NCI-H1105 (cell line): ENCODE data around the gene TUBGCP2.
"Not testable (repeated sequence)": the region's sequence is repeated elsewhere in the genome, so short reads cannot be mapped to it uniquely, and the experiment has no call there.

Source experiments
- DNase-seq: peaks from one replicate; lab custom pipeline; 2025; lab: John Stamatoyannopoulos, UW

TUBGCP2 gene

DNA sequence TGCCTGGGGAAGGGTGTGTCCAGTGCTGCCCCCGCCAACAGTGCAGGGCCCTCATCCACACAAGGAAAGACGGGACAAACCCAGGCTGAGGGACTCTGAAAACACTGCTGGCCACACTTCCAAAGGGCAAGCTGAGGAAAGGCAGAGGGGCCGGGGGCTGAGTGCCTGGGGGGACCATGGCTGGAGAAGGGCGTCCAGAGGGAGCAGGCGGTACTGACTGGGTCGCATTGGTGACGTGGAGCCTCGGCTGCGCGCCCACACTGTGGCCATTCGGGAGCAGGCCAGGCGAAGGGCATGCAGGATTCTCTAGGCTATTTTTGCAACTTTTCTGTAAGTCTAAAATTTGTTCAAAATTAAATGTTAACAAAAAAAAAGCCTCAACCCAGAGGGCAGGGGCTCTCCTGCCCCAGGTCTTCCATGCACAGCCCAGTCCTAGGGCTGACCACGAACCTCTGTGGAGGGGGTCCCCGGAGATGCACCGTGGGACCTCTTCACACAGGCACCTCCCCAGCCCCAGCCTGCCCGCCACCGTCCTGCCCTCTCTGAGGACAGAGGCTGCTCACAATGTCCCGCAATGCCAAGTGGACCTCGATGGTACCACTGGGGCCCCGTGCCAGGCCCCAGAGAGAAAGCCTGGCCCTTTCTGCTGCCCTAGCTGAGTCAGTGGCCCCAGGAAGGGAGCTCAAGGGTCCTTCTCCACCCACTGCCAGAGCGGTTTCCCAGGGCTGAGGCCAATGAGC, 42.4 kb downstream of the TUBGCP2 start:
- DNase-seq, result no peak

GRCh38 chr10:133265052-133265451, 43.6 kb downstream of the TUBGCP2 start:
- DNase-seq, result not testable (repeated sequence)

GRCh38 chr10:133264461-133264860, 44.2 kb downstream of the TUBGCP2 start:
- no peak for DNase-seq

DNA sequence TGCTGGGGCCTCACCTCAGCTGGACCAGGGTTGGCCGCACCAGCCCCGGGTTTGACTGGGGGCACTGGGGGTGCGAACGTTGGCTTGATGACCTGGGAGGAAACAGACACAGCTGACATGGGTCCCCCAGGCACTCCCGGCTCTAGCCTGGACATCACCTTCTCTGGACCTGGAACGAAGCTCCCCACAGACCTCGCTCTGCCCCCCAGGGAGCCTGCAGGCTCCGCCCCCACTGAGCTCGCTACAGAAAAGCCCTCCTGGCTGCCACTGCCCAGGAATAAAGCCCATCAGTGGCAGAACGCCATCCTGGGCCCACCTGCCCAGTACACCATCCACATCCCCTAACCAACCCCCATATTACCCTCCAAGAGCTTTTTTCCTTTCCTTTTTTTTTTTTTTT, 45.0 kb downstream of the TUBGCP2 start:
- DNase-seq, result no peak

- no peak for DNase-seq
Observed at GRCh38 chr10:133262696-133263095, 46.0 kb downstream of the TUBGCP2 start.

GRCh38 chr10:133261726-133262325, 46.8 kb downstream of the TUBGCP2 start:
- DNase-seq, result peak; percentile 31

DNA sequence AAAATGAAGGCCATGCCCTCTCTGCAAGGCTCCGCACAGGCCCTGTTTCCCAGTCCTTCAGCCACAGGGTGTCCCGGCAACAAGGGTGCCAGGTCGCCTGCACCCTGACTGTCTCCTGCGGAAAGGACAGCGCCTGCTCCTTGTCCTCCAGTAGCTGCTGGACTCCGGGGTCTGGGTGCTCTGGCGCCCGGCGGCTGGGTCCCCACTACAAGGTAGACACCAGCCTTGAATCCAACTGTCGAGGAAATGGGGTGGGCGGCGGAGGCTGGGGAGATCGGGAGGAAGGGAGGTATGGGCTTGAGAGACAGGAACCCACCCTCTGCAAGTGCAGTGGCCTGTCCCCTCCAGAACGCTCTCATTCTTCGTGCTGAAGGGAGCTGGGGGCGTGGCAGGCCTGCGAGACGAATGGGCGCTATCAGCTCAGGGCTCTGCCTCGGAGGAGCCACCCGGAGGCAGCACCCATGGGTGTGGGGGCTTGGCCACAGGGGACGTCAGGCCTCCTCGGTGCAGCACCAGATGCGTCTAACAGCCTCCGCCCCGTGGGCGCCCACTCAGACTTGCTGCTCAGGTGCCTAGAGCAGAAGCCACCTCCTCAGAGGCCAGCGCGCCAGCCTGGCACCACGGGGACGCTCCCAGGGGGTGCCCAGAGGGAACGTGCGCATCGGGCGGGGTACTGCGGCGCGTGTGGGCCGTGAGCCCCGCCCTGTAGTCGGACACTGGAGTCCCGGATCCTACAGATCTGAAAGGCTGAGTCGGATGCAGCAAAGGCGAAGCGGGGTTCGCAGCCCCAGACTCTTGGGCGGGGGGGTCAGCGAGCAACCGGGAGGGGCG, 47.6 kb downstream of the TUBGCP2 start:
- peak; percentile 23 for DNase-seq

GRCh38 chr10:133259602-133259989, 49.1 kb downstream of the TUBGCP2 start:
- no peak for DNase-seq

GRCh38 chr10:133258818-133259601, 49.7 kb downstream of the TUBGCP2 start:
- DNase-seq, result no peak

- no peak for DNase-seq
Observed at GRCh38 chr10:133258066-133258817, 50.4 kb downstream of the TUBGCP2 start.

GRCh38 chr10:133257489-133258065, 51.1 kb downstream of the TUBGCP2 start:
- DNase-seq, result no peak

- no peak for DNase-seq
Observed at GRCh38 chr10:133255323-133255722, 53.3 kb downstream of the TUBGCP2 start.

DNA sequence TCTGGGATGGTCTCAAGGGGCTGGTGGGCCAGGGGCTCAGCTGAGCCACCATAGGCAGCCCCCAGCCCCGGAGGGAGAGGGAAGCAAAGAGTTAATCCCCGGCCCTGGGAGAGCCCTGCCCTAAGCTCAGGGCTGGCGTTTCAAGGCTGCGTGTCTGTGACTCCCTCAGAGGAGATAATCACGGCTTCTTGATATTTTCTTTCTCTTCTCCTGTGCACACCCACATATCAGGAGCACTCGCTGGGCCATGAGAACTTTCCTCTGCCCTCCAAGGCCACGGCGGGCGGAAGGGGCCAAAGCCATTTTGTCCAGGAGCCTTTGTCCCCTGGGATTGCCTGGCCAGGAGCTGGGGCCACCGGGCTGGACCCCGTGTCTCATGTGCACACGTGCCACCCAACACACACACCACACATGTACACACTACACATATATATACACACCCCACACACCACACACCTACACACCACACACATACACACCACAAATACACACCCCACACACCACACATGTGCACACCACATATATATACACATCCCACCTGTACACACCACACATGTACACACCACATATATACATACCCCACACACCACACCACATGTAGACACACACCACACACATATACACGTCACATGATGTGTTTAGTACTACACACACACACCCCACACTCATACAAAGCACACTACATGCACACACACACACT, 54.1 kb downstream of the TUBGCP2 start:
- DNase-seq, result no peak

- no peak for DNase-seq
Observed at GRCh38 chr10:133253361-133253955, 55.2 kb downstream of the TUBGCP2 start.

GRCh38 chr10:133252223-133252552, 56.5 kb downstream of the TUBGCP2 start:
- no peak for DNase-seq

- no peak for DNase-seq
Observed at GRCh38 chr10:133251388-133252222, 57.1 kb downstream of the TUBGCP2 start.

DNA sequence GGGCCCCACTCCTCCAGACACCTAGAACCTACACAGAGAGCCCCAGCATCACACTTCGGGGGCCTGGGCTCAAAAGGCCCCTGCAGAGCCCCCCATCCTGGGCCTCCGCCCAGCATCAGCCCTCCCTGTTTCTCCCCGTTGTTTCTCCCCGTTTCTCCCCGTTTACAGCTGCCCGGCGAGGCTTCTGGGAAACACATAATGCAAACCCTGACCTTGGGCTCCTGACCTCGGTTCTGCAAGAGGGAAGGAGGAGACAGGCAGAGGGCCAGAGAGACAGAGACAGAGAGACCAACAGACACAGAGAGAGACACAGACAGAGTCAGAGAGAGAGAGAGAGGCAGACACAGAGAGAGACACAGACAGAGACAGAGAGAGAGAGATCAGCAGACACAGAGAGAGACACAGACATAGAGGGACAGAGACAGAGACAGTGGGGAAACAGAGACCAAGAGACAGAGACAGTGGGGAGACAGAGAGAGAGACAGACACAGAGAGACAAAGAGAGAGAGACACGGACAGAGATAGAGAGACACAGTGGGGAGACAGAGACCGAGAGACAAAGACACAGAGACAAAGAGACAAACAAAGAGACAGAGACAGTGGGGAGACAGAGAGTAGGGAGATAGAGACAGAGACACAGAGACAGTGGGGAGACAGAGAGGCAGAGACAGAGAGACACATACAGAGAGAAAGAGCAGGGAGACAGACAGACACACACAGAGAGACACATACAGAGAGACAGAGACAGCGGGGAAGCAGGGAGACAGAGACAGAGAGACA, 58.5 kb downstream of the TUBGCP2 start:
- DNase-seq, result no peak

DNA sequence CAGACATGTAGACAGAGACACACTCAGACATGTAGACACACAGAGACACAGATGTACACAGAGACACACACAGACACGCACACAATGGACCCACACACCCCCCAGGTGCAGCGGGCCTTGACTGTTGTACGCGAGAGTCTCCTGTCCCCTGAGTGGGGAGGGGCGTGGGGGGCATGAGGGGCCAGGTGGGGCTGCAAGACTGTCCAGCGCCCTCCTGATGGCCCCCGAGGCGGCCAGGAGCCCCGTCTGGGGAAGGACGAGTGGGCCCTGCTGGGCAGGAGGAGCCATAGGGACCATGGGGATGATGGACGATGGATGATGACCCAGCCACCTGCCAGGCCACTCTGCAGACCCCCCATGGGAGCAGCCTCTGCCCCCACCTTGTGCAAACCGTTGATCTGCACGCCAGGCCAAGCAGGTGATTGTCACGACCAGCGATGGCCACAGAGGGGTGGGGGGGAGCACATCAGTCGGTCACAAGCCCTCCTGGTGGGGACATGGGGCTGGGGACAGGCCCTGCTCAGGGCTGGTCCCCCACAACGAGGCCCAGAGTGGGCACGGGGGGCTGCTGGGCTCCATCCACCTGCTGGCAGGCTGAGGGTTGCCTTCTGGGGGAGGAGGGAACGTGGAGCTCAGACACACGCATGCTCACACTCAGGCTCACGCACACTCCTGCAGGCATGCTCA, 59.4 kb downstream of the TUBGCP2 start:
- no peak for DNase-seq
